Pancreas (tissue), 10 donors: ENCODE results near the gene PAFAH1B1. TPM values are rescaled to one million over a fixed set of nuclear protein-coding genes. Genes with fewer than 3 reads are reported as not detected.

ENCODE experiments used
- ATAC-seq, 4 donors: fragments of 200-7000 bp; cut with Tn5 transposase; one replicate each; pipeline versions ENCODE4 v1.8.0 to v1.9.1; 2020; ENCODE audit warnings: mild to moderate bottlenecking in 4 of 4, moderate library complexity in 4 of 4
- DNase-seq, 6 donors: peaks; one replicate each; pipeline ENCODE4 v3.0.0-alpha.2; 2020
- FAIRE-seq: peaks from 2 replicates; lab custom pipeline; 2012; peaks lifted over from hg19 to GRCh38; lab: Jason Lieb, UNC
- H3K27ac ChIP-seq, 4 donors: fragments of 200-600 bp; sonication (generic); 1 replicate in 3 of 4; 2 replicates in 1 of 4; pipeline versions ENCODE4 v1.5.0 to v1.8.0; 2020
- H3K27me3 ChIP-seq, 4 donors: fragments of 200-600 bp; one replicate each; pipeline ENCODE4 v1.8.0; 2021
- H3K36me3 ChIP-seq, 3 donors: fragments of 200-600 bp; sonication (generic) in 1 of 3; one replicate each; pipeline versions ENCODE4 v1.5.0 to v1.8.0; 2020 to 2021
- H3K4me1 ChIP-seq, 3 donors: fragments of 200-600 bp; one replicate each; pipeline ENCODE4 v1.8.0; 2021
- H3K4me3 ChIP-seq, 4 donors: fragments of 200-600 bp; sonication (generic) in 2 of 4; one replicate each; pipeline versions ENCODE4 v1.5.0 to v1.8.0; 2020 to 2021
- H3K9me3 ChIP-seq, 4 donors: fragments of 200-600 bp; one replicate each; pipeline ENCODE4 v1.8.0; 2021
- CTCF ChIP-seq, 4 donors: fragments of 200-600 bp; sonication (generic) in 3 of 4; IDR thresholded peaks; one replicate each; pipeline versions ENCODE4 v1.5.0 to v1.8.0; 2021; ENCODE audit warnings: antibody characterized with exemption in 4 of 4
- WGBS, 2 donors: extraction: QIAGEN DNeasy Blood & Tissue Kit; methylation state at CpG; one replicate each; pipeline ENCODE4 v1.1.7; 2013; 5-methylcytosine and 5-hydroxymethylcytosine counted together
- intact Hi-C, 3 donors: fragments of 100-400 bp; cut with DNase I; formaldehyde crosslinking; loops; one replicate each; pipeline versions ENCODE4 v1.11.1 to v1.14.2; 2022
- polyA plus RNA-seq, 2 donors: library from polyadenylated mRNA; stranded (reverse); fragments of 200-250 nt; gene quantifications; one replicate each; pipeline ENCODE4 v1.2.3, GENCODE V29; 2013
- total RNA-seq, 6 donors: library from RNA; stranded (reverse); fragmentation: NEBNext Ultra II Directional in 4 of 6; extraction: Animal tissue kit (Norgen Biotek cat#: 25700) in 4 of 6; gene quantifications; one replicate each; pipeline versions ENCODE4 v1.2.1 to v1.2.4, GENCODE V29; 2021 to 2023
- donor health status: healthy with polysubstance abuse.
- donor health status: DM: no; HTN: no; CAD: no; lungs with moderate emphysema.
- donor health status: DM: no; HTN: no; CAD: no.
- donor health status: control.
- donor health status: control.
- donor health status: Bipolar disorder and iron deficiency.
- donor health status: DM: yes; HTN: yes; CAD: no.
- donor health status: DM: no; HTN: no; CAD: no.
- donor health status: DM: no; HTN: no; CAD: no.
- donor health status: DM: yes; HTN: yes; CAD: no.

PAFAH1B1 gene
- total and polyA plus RNA-seq, 8 donors: 17.3 to 66.1 (median 34.9) TPM

- H3K36me3 ChIP-seq: no peaks in the 10 kb centered on the region
- H3K9me3 ChIP-seq: no peaks in the 10 kb centered on the region
- DNase-seq (no peak), FAIRE-seq (no peak), ATAC-seq (no peak)
- intact Hi-C loops: no loop called here
- no peaks in the 10 kb centered on the region for H3K27me3 ChIP-seq
- H3K27ac ChIP-seq: no peak overlapping the region
- no peaks in the 10 kb centered on the region for H3K4me1 ChIP-seq
- 66 to 71% methylated on average over 4 of the region's 4 CpGs for WGBS, 2 donors
- H3K4me3 ChIP-seq: no peak overlapping the region
- no peak for TF ChIP-seq CTCF (IDR thresholded peaks at IDR 0.05)
Observed at GRCh38 chr17:2719861-2720260, 126.4 kb downstream of the PAFAH1B1 start.

- TF ChIP-seq CTCF (IDR thresholded peaks at IDR 0.05): no peak
- H3K27ac ChIP-seq: no peak overlapping the region
- no peaks in the 10 kb centered on the region for H3K36me3 ChIP-seq
- WGBS, 2 donors: 60 to 73% methylated on average over 4 of the region's 4 CpGs
- H3K4me1 ChIP-seq: no peaks in the 10 kb centered on the region
- no peak overlapping the region for H3K4me3 ChIP-seq
- intact Hi-C loops: no loop called here
- FAIRE-seq: no peak
- DNase-seq: no peak
- no peaks in the 10 kb centered on the region for H3K27me3 ChIP-seq
- ATAC-seq: no peak
- no peaks in the 10 kb centered on the region for H3K9me3 ChIP-seq
Observed at GRCh38 chr17:2721603-2722002, 128.1 kb downstream of the PAFAH1B1 start.

GRCh38 chr17:2722611-2723010 is 129.2 kb downstream of the PAFAH1B1 start:
- DNase-seq (no peak), ATAC-seq (no peak), FAIRE-seq (no peak)
- Histone ChIP-seq H3K27ac (no peak overlapping the region), H3K27me3 (no peaks in the 10 kb centered on the region), H3K9me3 (no peaks in the 10 kb centered on the region), H3K4me1 (no peaks in the 10 kb centered on the region), H3K36me3 (no peaks in the 10 kb centered on the region), H3K4me3 (no peak overlapping the region)
- no peak for TF ChIP-seq CTCF (IDR thresholded peaks at IDR 0.05)
- intact Hi-C loops: no loop called here
- 62 to 64% methylated on average over 10 of the region's 10 CpGs for WGBS, 2 donors

GRCh38 chr17:2723505-2723996 is 130.1 kb downstream of the PAFAH1B1 start:
- H3K27ac ChIP-seq: no peak overlapping the region
- TF ChIP-seq CTCF (IDR thresholded peaks at IDR 0.05): no peak
- H3K9me3 ChIP-seq: no peaks in the 10 kb centered on the region
- peaks cover 0 to 4% (median 0%) of the 10 kb centered on the region in 4 donors for H3K27me3 ChIP-seq
- no peak for DNase-seq
- H3K4me3 ChIP-seq: peak overlapping the region in 1 of 4 donors; percentile 14
- no peak for ATAC-seq
- 50 to 62% methylated on average over 17 to 18 of the region's 18 CpGs for whole genome bisulfite sequencing, 2 donors
- no peak for FAIRE-seq
- no peaks in the 10 kb centered on the region for H3K4me1 ChIP-seq
- intact Hi-C loops: no loop called here
- no peaks in the 10 kb centered on the region for H3K36me3 ChIP-seq

- Histone ChIP-seq H3K36me3 (no peaks in the 10 kb centered on the region), H3K9me3 (no peaks in the 10 kb centered on the region), H3K27me3 (peaks cover 0 to 4% (median 0%) of the 10 kb centered on the region in 4 donors), H3K4me3 (peak overlapping the region in 2 of 4 donors; percentile 18 to 25), H3K27ac (no peak overlapping the region), H3K4me1 (no peaks in the 10 kb centered on the region)
- intact Hi-C loops: no loop called here
- WGBS, 2 donors: 13 to 17% methylated on average over 58 to 98 of the region's 98 CpGs
- no peak for FAIRE-seq
- TF ChIP-seq CTCF (IDR thresholded peaks at IDR 0.05): no peak
- peak in 1 of 4 donors; percentile 10 for ATAC-seq
- DNase-seq: peak in 2 of 6 donors; percentile 29 to 75
Observed at GRCh38 chr17:2723997-2724783, 130.7 kb downstream of the PAFAH1B1 start.
